Glomerular visceral epithelial cell (primary cell): Measurements from ENCODE around the gene RBBP7.

ENCODE experiments used
- DNase-seq: peaks from one replicate; pipeline ENCODE4 v3.0.0-alpha.2; 2016; ENCODE audit errors: extremely low spot score

The RBBP7 gene

DNA sequence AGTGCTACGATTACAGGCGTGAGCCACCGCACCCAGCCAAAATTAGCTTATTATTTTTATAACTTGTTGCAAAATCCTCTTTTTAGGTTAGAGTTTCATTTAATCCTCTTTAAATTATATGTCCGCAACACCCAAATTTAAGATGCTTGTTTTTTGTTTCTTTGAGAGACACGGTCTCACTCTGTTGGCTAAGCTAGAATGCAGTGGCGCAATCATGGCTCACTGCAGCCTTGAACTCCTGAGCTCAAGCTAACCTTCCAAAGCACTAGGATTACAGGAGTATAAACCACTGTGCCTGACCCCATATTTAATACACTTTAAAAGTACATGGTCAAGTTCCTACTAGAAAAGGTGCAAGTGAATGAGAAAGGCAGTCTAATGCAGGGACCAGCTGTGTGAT lies 2.2 kb downstream of the RBBP7 start:
- DNase-seq: no peak

DNA sequence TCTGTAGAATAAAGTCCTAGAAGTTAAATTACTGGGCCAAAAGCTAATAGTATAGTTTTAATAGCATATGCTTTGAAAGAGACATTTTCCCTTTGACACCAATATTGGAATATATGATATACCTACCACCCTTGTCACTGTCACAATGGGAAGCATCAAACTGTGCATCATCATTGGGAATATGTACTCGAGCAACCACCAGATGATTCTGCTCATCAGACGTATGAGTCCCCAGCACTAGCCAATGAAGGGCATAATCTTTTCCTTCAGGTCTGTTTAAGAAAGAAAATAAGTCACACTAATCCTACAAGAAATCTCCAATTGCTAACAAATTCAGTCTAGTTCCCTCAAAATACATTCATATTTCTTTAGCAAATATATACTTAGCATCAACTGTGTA lies 7.3 kb downstream of the RBBP7 start:
- no peak for DNase-seq

DNA sequence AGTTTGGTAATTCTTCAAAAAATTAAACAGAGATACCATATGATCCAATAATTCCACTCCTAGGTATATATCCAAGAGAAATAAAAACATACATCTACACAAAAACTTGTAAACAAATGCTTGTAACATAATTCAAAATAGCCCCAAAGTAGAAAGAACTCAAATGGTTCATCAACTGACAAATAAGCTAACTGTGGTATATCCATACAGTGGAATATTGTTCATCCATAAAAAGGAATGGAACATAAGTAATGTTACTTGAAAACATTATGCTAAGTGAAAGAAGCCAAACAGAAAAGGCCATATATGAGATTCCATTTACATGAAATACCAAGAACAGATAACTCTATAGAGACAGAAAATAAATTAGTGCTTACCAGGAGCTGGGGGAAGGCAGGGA lies 13.4 kb downstream of the RBBP7 start:
- DNase-seq: no peak

DNA sequence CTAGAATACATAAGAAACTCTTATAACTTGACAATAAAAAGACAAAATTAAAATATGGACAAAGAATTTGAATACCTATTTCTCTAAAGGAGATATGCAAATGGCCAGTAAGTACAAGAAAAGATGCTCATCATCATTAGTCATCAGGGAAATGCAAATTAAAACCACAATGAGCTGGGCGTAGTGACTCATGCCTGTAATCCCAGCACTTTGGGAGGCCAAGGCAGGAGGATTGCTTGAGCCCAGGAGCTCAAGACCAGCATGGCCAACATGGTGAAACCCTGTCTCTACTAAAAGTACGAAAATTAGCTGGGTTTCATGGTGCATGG lies 14.1 kb downstream of the RBBP7 start:
- peak; percentile 31 for DNase-seq

DNA sequence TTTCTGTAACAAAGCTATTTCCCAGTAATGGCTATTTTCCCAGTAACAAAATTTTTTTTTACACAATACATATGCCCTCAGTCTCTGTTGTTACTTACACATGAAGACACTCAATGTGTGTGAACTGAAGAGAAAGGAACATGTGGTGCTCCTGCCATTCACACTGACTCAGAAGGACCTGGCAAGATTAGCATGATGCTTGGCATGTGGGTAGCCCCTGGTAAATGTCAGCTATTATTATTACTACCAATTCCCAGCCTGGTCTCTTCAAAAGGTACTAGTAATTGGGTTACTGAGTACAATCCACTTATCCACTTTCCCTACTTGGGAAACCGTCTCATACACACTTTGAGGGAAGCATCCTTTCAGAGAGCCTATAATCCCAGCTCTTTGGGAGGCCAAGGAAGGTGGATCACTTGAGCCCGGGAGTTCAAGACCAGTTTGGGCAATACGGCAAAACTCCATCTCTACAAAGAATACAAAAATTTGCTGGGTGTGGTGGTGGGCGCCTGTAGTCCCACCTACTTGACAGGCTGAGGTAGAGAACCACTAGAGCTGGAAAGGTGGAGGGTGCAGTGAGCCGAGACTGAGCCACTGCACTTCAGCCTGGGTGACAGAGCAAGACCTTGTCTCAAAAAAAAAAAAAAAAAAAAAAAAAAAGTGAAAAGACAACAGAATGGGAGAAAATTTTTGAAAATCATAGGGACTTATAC lies 14.6 kb downstream of the RBBP7 start:
- no peak for DNase-seq

DNA sequence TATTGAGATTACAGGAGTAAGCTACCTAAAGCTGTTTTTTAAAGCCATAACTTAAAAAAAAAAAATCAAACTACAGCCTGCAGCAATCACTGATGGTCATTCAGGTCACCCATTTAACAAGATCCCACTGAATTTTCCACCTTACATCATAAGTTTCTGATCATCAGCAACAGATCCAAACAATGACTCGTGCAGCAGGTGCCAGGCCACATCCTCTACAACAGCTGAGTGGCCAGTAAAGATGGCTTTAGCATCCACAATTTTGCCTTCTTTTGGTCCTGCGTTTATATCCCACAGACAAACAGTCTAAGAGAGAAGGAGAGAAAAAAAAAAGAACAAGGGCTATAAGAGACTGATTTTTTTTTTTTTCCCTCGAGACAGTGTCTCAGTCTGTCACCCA lies 16.6 kb downstream of the RBBP7 start:
- DNase-seq: no peak

DNA sequence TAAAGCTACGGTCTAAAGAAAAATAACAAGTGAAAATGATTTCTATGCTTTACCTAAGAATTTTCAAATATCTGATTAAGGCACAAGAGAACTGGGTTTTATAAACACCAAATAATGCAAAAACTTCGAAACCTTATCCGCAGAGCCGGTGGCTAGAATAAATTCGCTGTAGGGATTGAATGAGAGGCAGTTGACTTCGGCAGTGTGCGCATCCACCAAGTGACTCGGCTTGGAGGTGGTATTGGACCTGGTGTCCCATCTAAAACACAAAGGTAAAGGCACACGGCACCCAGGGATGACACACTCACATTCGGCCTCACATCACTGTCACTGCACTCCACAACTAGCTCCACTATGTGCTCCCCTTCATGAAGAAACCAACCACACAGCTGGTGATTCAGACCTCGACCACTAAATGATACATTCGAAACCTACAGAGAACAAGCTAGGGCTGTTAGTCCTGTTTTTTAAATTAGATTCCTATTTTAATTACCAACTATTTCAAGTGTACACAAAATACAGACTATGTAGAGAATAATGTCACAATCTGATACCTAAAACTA lies 17.5 kb downstream of the RBBP7 start:
- DNase-seq: no peak

DNA sequence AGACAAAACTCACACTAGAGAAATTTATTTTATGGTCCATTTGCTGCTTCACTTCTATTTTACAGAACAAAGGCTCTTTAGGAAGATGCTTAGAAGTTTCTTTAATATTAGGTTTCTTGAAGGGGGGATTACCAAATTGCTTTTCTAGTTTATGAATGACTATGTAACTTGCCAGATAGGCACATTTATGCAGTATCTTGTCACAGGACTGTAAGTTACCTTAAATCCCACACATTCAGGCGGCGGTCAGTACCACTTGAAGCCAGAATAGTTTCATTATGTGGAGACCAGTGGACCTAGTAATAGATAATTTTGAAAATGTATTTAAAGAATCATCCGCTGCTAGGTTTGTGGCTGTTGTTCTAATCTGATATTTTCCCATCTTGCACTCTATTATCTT lies 18.3 kb downstream of the RBBP7 start:
- DNase-seq: no peak

DNA sequence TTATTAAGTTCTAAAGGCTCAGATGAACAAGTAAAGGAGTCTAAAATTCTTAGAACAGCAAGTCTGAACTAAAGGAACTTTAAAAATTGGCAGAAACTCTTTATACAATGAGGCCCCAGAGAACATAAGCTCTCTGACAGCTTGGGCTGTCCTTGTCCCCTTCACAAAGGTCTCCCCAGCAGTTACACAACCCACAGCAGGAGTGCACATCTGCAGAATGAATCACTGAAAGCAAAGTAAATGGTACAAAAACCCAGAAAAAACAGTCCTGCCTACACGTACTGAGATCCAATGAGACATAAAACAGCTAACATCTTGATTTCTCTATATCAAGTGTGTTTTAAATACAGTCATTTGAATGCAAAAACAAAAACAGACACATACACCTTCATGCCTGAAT lies 18.7 kb downstream of the RBBP7 start:
- DNase-seq: no peak

DNA sequence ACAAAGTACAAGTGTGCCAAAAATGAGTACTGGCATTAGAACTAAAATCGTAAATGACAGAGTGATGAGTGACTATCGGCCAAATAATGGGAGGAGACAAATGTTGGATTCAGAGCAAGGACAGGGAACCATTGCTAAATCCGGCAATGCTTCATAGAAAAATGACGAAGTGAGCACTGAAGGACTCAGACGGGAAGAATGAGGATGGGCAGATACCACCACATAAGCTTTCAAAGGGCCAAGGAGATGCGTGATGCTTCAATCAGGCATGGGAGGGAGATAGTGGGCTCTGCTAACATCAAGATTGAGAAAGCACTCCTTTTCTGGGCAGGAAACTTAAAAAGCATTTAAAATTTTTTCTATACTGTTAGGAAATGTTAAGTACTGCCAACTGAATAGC lies 21.6 kb downstream of the RBBP7 start:
- DNase-seq: no peak

DNA sequence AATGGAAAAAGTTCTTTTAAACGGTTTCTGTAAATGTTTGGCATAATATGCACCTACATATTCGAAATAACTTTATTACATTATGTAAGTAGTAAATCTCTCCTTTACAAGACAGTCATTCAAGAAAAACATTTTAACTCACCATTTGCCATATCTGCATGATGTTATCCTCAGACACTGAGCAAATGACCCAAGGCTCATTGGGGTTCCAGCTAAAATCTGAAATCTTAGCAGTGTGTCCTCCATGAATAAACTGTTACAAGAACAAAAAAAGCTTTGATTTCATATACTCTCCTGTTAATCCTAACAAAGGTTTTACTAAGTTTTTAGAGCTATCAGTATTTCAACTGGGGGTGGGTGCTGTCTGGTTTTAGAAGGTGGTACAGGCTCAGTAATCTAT lies 24.5 kb downstream of the RBBP7 start:
- no peak for DNase-seq

DNA sequence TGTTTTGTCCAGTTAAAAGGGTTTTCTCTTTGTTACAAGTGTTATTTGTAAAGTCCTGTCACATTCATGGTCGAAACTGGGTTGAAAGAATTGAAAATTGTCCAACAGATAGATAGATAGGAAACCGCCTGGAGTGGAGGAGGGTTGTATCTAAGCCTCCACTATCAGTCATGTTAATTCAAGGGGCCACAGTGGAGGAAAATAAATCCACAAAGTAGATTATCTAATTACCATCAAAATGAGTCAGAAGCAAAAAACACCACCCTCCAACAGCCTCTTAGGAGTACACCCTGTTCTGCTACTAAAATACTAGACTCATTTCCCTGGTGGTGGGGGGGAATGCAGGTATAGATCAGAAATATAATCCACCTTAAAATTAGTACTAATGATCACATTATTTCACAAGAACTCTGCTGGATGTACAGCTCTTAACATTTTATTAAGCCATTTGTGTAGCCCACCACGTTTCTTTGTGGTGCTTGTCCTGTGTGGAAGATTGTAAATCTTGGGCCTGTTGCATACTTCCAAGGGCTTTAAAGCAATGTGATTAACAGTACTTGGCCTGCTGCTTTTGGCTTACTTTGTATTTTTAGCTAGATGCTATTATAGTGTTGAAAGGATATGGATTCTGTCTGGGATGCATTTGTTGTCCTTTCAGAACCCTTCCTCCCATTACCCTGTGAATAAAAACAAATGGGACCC lies 26.8 kb downstream of the RBBP7 start:
- DNase-seq: no peak

DNA sequence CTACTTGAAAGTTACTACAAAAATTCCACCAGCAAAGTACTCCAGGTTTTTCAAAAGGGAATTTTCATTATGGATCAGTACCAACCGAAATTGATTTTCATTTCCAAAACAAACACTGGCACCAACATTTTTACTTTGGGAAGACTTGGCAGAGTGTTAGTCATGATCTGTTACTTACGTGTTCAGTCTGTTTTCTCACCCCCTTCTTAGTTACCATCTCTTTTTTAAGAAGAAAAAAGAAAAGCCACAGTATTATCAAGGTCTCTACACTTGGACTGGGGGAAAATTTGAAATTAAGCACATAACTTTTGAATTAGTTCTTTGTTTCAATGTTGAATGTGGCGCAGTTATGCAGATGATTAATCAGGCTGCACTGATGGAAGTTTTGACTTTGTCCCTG lies 27.5 kb downstream of the RBBP7 start:
- DNase-seq: no peak

DNA sequence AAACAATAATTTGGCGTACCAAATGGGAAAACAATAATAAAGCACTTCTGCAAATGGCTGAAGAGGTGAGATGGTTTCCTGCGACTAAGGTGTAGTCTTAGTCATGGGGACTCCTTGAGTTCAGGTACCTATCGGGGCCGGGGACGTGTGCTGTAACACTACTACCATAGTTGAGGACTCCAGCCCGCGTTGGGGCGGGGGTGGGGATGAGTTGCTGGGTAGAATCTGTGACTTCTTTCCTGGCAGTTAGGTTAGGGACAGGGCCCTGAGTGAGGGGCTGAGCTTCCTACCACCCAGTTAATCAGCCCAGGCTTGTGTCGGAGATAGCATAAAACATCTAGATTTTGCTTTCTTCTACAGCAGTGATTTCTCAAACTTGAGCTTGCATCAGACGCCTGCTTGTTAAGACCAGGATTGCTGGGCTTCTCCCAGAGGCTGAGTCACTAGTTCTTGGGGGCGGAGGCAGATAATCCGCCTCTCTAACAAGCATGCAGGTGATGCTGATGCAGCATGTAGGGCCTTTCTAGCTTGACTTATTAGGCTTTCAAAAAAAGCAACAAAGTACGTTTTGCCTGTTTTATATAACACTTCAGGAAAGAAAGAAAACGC lies 30.2 kb downstream of the RBBP7 start:
- DNase-seq: peak; percentile 50

DNA sequence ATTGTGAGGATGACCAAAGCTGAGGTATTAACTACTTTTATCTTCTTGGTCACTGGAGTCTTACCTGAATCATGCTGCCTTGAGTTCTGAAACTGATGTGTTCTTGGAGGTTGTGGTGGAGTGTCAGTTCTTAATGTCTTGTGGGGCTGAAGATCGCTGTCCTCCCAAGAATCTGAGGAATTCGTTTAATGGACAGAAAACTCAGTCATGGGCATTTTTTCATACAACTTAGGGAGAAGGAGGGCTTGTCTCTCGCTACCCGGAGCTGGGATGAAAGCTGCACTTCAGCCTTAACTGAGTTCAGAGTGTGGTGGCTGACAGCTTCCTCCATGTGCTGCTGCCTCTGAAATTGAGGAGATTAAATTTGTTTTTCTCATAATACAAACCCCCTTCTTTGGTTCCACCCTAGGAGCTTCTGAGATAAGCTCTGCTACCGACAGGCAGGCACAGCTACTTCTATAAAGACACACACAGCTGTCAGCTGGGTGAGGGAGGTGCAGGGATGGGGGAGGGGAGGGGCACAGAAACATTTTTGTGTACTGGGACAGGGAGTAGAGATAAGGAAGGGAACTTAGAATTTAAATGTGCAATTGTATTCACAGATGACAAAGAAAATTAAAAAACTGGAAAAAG lies 30.8 kb downstream of the RBBP7 start:
- peak; percentile 25 for DNase-seq

DNA sequence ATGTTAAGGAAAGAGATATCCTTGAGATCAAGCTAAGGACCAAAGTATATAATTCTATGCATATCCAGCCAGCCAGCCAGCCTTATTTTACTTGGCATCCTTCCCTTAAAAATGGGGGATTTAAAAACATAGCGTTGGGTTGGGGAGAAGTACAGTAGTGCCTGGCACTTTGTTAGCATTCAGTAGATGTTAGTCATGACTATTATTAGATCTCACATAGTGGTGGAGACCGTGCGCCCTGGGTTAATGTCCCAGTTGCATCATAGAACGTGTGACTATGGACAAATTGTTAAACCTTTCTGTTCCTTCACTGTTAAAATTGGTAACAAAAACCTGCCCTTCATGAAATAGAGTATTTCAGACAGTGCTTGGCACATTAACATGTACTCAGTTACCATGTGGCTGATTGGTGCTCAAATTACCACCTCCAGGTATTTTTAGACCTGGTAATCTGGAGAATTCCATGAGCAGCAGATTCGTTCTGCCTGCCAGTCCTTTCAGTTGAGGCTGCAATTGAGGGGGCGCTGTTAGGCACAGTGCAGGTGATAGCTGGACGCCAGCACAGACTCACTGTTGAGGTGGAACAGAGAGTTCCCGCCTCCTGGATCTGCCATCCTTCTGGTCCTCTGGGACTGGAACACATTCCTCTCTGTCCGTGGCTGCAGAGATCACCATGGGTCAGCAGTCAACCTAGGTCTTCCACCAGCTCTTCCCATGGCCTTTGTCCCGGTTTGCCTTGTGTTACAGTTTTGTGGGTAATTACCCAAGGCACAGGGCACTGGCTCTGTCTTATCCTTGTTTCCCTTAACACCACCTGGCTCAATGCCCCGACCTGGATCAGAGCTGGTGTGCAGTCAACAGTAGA lies 31.7 kb downstream of the RBBP7 start:
- peak; percentile 68 for DNase-seq

DNA sequence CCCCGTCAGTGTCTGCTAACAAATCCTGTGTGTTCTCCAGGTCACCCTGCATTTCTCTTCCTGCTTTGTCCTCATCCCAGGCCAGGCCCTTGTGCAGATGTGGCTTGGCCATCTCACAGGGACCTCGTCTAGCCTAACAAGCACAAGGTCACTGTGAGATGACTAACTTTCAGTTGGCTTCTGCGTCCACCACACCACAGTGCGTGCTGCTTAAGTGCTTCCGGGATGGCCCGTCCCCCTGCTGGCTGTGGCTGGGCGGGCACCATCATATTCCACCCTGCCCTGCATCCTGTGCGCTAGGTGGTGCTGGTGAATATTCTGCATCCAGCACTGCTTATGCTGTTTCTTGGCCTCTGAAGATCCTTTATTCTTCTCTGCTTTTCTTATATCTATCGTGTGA lies 33.8 kb downstream of the RBBP7 start:
- DNase-seq: no peak

DNA sequence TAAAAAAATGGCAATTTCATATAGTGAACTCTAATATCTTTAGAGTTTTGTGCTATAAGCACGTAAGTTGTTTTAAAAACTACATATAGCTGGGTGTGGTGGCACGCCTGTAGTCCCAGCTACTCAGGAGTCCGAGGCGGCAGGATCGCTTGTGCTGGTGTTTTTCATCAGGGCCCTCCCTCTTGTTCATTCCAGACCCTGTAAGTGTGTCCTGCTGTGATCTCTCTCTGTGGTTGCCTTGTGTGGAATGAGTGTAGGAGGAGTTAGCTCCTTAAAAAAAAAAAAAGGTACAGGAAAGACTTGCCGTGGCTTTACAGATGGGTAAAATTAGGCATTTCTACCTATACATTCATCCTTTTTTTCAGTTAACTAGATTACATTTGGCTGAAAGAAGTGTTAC lies 35.4 kb downstream of the RBBP7 start:
- no peak for DNase-seq

DNA sequence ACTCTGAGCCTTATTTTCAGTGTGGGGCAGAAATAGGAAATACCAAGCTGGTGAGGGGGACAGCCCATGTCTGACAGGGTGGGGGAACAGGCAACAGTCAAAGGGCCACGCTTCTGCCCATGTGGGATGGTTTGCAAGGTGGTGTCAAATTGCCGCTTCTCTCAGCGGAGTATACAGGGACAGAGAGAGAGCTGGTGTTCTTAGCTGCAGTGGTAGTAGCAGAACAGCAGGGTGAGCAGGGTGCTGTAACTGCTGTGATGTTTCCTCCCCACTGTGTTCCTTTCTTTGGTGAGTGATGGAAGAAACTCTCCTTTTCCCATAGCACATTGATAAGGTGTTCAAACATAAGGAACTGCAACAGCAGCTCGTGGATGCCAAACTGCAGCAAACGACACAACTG lies 37.9 kb downstream of the RBBP7 start:
- DNase-seq: no peak

DNA sequence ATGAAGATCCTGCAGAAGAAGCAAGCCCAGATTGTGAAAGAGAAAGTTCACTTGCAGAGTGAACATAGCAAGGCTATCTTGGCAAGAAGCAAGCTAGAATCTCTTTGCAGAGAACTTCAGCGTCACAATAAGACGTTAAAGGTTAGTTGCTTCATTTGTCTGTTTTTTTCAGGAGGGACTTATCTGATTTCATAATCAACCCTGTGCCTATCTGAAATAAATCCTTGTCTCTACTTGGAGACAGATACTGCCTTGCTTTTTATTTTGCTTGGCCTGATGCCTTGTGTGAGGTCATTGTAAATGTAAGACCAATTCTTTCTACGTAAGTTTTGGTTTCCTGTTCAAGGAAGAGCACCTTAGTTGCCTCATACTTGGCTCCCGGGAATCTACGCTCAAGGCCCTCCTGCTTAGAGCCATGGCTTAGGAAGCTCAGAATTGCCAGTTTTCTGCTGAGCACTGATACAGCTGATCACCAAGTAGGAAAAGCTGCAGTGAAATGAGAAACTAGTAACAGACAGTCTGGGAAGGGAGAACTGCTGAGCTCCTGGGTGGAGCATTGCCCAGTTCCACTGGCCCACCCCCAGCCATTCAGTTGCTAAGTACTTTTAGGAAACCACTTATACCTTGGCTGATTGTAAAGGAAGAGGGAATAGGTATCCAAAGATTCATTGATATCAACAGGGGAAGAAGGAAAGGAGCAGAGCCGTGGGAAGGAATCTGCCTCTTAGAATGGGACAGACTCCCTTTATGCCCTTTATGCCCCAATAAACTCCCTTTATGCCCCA lies 41.8 kb downstream of the RBBP7 start:
- DNase-seq: peak; percentile 25

DNA sequence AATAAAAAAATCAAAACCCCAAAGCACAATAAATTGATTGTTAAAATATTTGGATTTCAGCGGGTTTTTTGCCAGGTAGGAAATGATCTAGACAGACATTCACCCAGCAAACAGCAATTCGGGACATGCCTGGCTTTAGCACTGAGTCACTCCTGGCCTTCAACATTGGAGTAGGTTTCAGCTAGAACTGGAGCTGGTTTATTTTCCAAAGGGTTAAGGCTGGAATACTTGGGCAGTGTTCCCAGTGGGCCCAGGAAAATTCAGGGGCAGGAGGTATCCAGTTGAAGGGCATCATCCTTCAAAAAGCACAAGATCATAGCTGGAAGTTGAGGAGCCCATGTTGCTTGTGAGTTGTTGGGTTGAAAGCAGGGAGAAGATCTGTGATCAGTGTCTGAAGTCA lies 42.9 kb downstream of the RBBP7 start:
- peak; percentile 9 for DNase-seq
